ENCODE measurements around the gene CDRT4.

The CDRT4 gene

DNA sequence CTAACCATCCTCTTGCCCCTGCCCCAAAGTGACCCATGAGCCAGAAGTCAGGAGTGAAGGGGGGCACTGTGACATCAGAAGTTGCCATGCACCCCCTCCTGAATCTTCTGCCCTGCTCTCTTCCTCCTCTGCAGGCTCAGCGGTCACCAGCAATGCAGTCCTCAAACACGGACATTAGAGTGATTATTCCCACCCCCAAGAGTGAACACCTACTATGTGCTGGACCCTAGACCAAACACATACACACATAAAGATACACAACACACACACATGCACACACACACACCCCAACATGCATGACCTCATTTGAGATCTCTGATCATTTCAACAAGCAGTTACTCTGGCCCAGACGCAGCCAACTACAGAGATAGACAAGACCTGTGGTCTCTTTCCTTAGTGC is at the start of gene CDRT4:
TSS of gene CDRT4 (minus strand) at position 30 of the 400 bp plus-strand sequence. CDS start 27,383 bp downstream, outside the sequence.
- no CpG with 5 or more reads among the region's 3 CpGs for WGBS (ENCODE audit: insufficient coverage, insufficient read length)
- Histone ChIP-seq H3K4me3 (ENCODE audit: low read length) (no peak within 1 kb of the TSS), H3K9me3 (ENCODE audit: control insufficient read depth, insufficient read depth, low read length) (no peaks in the 10 kb centered on the region), H3K4me1 (ENCODE audit: control insufficient read depth, insufficient read depth, low read length) (peaks cover 2% of the 10 kb centered on the region; the same call in 1 of the 2 replicates), H3K36me3 (ENCODE audit: control insufficient read depth, insufficient read depth, low read length) (no peaks in the 10 kb centered on the region), H3K27me3 (ENCODE audit: control insufficient read depth, insufficient read depth, low read length) (no peaks in the 10 kb centered on the region), H3K27ac (ENCODE audit: low read length) (no peak within 1 kb of the TSS)
- DNase-seq (ENCODE audit: low read depth, low spot score) = no peak

DNA sequence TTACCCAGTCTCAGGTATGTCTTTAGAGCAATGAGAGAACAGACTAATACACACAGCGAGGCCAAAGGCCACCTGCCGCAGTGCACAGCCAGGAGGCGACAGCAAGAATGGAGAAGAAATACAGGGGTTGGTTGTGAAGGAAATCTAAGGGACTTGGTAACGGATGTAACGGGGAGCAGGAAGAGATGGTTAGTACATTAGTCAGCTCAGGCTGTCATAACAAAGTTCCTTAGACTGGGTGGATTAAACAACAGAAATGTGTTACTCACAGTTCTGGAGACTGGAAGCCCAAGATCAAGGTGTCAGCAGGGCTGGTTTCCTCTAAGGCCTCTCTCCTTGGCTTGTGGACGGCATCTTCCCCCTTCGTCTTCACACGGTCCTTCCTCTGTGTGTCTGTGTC is 48.7 kb upstream of the CDRT4 start:
- Histone ChIP-seq H3K36me3 (ENCODE audit: control insufficient read depth, insufficient read depth, low read length) (peaks cover 6% of the 10 kb centered on the region; the same call in 1 of the 2 replicates), H3K27me3 (ENCODE audit: control insufficient read depth, insufficient read depth, low read length) (no peaks in the 10 kb centered on the region), H3K4me3 (ENCODE audit: low read length) (no peak overlapping the region), H3K27ac (ENCODE audit: low read length) (no peak overlapping the region), H3K9me3 (ENCODE audit: control insufficient read depth, insufficient read depth, low read length) (no peaks in the 10 kb centered on the region), H3K4me1 (ENCODE audit: control insufficient read depth, insufficient read depth, low read length) (peaks cover 1% of the 10 kb centered on the region; the same call in 1 of the 2 replicates)
- no peak for DNase-seq (ENCODE audit: low read depth, low spot score)
- WGBS (ENCODE audit: insufficient coverage, insufficient read length) = no CpG with 5 or more reads among the region's 8 CpGs

DNA sequence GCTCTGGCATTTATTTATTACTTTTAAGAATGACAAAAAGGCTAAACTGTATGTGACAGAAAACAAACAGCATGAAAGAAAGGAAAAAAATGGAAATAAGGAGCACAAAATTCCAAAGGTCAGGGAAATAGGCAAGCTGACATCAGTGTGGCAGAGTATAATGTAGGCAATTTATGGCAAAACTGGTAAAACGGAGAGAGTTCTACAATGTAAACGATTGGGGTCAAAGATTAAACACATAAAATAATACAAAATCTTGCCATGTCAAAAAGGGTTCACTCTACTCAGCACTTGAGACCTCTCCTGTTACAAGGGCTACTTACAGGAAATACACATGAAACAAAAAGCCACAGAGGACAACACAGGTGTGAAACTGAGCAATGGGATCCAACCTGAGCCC is 47.0 kb upstream of the CDRT4 start:
- Histone ChIP-seq H3K4me1 (ENCODE audit: control insufficient read depth, insufficient read depth, low read length) (peaks cover 1% of the 10 kb centered on the region; the same call in 1 of the 2 replicates), H3K36me3 (ENCODE audit: control insufficient read depth, insufficient read depth, low read length) (peaks cover 6% of the 10 kb centered on the region; the same call in 1 of the 2 replicates), H3K27me3 (ENCODE audit: control insufficient read depth, insufficient read depth, low read length) (no peaks in the 10 kb centered on the region), H3K9me3 (ENCODE audit: control insufficient read depth, insufficient read depth, low read length) (no peaks in the 10 kb centered on the region), H3K27ac (ENCODE audit: low read length) (no peak overlapping the region), H3K4me3 (ENCODE audit: low read length) (no peak overlapping the region)
- no peak for DNase-seq (ENCODE audit: low read depth, low spot score)
- WGBS (ENCODE audit: insufficient coverage, insufficient read length) = no CpG with 5 or more reads among the region's 2 CpGs

DNA sequence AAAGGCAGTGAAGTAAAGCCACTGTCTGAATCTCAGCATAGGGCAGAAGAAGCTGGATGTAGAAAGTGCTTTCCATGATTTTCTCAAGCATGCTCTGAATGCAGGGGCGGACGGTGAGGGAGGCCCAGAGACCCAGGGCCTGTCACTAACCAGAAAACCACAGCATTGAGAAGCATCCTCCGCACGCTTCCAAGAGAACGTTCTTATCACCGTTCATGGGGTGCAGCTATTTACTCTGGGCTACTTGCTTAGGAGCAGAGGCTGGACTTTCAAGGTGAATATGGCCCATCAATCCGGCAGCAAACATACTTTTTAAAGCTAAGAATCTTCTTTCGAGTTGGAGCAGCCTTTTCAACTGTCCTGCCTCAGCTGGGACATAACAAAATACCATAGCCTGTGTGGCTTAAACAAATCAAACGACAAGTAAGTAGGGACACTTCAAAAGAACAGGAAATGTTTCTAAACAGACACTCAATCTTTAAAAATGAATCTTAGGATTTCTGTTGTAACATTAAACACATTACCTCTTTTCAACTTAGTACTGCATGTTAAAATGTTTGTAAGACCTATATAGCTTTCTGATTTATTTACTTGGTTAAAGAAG is 46.5 kb upstream of the CDRT4 start:
- H3K27me3 ChIP-seq (ENCODE audit: control insufficient read depth, insufficient read depth, low read length) = no peaks in the 10 kb centered on the region
- no peak for DNase-seq (ENCODE audit: low read depth, low spot score)
- no peak overlapping the region for H3K4me3 ChIP-seq (ENCODE audit: low read length)
- H3K9me3 ChIP-seq (ENCODE audit: control insufficient read depth, insufficient read depth, low read length) = no peaks in the 10 kb centered on the region
- no peak overlapping the region for H3K27ac ChIP-seq (ENCODE audit: low read length)
- H3K4me1 ChIP-seq (ENCODE audit: control insufficient read depth, insufficient read depth, low read length) = peaks cover 1% of the 10 kb centered on the region; the same call in 1 of the 2 replicates
- H3K36me3 ChIP-seq (ENCODE audit: control insufficient read depth, insufficient read depth, low read length) = peaks cover 6% of the 10 kb centered on the region; the same call in 1 of the 2 replicates
- WGBS (ENCODE audit: insufficient coverage, insufficient read length) = no CpG with 5 or more reads among the region's 9 CpGs

DNA sequence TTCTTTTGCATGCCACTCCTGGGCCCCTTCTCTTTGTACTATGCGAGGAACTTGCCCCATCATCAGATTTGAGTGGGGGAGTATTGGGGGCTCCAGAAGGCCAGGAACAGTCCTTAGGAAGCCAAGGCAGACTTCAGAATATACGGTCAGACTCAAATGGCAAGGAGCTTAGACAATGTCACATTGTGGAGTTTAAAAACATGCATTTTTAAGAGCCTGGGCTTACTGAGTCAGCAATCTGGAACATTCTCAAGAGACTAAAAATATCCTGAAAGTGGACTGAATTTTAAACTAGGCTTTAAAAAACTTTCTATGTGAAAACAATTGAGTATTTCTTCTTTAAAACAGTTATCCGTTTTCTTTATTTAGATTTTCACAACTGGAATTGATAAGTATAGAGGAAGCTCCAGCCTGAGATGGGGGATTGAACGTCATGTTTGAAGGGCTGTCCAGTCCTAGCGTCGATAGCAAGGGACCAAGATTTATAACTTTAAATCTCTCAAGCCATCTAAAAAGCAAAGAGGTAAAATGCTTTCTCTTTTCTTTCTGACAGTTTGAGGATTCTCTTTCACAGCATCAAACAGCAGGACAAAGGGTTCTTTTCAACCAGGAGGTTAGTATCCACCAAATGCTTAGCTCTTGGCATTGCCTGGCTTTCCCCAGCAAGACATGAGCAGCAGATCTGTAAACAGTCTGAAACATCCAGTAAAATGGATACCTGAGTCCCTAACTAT is 45.8 kb upstream of the CDRT4 start:
- DNase-seq (ENCODE audit: low read depth, low spot score) = no peak
- peaks cover under 1% of the 10 kb centered on the region; the same call in 1 of the 2 replicates for H3K4me1 ChIP-seq (ENCODE audit: control insufficient read depth, insufficient read depth, low read length)
- H3K36me3 ChIP-seq (ENCODE audit: control insufficient read depth, insufficient read depth, low read length) = peaks cover 3% of the 10 kb centered on the region; the same call in 1 of the 2 replicates
- no CpG with 5 or more reads among the region's 6 CpGs for WGBS (ENCODE audit: insufficient coverage, insufficient read length)
- no peaks in the 10 kb centered on the region for H3K9me3 ChIP-seq (ENCODE audit: control insufficient read depth, insufficient read depth, low read length)
- no peak overlapping the region for H3K27ac ChIP-seq (ENCODE audit: low read length)
- no peak overlapping the region for H3K4me3 ChIP-seq (ENCODE audit: low read length)
- no peaks in the 10 kb centered on the region for H3K27me3 ChIP-seq (ENCODE audit: control insufficient read depth, insufficient read depth, low read length)

DNA sequence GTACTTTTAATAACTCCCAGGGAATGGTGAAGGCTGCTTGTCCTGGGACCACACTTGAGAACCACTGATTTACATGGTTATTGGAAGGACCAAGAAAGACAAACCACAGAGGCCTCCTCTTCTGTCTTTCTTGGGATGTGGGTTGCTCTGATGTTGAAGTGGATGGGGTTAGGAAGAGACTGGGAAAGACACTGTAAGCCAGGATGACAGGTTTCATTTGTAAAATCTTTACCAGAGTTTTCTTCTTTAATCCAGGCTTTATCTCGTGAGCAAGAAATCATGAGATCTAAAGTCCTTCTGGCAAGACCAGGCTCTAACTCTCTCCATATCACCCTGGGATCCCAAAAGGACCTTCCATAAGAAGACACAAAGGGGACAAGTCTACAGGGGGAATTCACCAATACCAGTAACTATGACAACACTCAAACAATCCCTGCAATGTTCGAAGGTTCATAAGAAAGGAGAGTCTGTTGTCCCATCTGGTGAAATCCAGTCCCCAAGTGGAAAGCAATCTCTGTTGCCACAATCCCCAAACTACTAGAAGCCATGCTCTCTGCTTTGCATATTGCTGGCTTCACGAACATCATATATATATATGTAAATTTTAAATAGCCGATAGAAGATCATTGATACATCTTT is 44.8 kb upstream of the CDRT4 start:
- Histone ChIP-seq H3K27me3 (ENCODE audit: control insufficient read depth, insufficient read depth, low read length) (no peaks in the 10 kb centered on the region), H3K4me3 (ENCODE audit: low read length) (no peak overlapping the region), H3K4me1 (ENCODE audit: control insufficient read depth, insufficient read depth, low read length) (no peaks in the 10 kb centered on the region), H3K9me3 (ENCODE audit: control insufficient read depth, insufficient read depth, low read length) (no peaks in the 10 kb centered on the region), H3K27ac (ENCODE audit: low read length) (no peak overlapping the region), H3K36me3 (ENCODE audit: control insufficient read depth, insufficient read depth, low read length) (peaks cover 3% of the 10 kb centered on the region; the same call in 1 of the 2 replicates)
- no peak for DNase-seq (ENCODE audit: low read depth, low spot score)
- no CpG with 5 or more reads among the region's 4 CpGs for WGBS (ENCODE audit: insufficient coverage, insufficient read length)

DNA sequence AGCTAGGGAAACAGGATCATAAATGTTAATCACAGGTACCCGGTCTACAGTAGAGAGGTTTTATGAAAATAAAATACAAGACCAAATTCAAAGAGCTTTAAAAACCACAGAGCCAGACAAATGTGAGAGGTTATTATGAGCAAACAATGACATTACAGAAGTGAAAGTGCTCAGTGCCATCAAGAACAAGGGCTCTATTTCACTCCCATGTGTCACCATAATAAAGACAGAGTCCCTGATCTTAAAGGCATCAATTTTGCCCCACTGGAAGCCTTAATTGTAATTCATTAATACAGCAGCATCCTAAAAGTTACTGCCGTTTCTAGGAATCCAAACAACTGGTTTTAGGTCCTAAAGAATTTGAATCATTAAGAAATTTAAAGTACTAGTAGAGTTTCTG is 43.7 kb upstream of the CDRT4 start:
- DNase-seq (ENCODE audit: low read depth, low spot score) = no peak
- H3K27me3 ChIP-seq (ENCODE audit: control insufficient read depth, insufficient read depth, low read length) = no peaks in the 10 kb centered on the region
- H3K36me3 ChIP-seq (ENCODE audit: control insufficient read depth, insufficient read depth, low read length) = 0 out of 2 replicates have a peak, but pooled peaks cover 3% of the 10 kb centered on the region
- H3K27ac ChIP-seq (ENCODE audit: low read length) = no peak overlapping the region
- no peaks in the 10 kb centered on the region for H3K4me1 ChIP-seq (ENCODE audit: control insufficient read depth, insufficient read depth, low read length)
- no peak overlapping the region for H3K4me3 ChIP-seq (ENCODE audit: low read length)
- H3K9me3 ChIP-seq (ENCODE audit: control insufficient read depth, insufficient read depth, low read length) = no peaks in the 10 kb centered on the region
- WGBS (ENCODE audit: insufficient coverage, insufficient read length) = no CpG with 5 or more reads among the region's 2 CpGs

DNA sequence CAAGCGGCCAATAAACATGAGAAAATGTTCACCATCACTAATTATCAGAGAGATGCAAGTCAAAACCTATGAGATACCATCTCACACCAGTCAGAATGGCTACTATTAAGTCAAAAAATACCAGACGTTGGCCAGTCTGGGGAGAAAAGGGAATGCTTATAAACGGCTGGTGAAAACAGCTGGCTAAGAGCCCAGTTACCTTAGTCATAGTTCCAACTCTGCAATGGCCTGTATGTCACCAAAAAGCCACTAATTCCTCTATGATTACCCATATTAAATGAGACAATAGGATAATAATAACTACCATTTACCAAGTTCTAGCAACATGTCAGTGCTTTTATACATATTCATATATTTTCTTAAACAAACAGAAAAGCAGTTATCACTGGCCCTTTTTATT is 42.9 kb upstream of the CDRT4 start:
- no peak for DNase-seq (ENCODE audit: low read depth, low spot score)
- no peak overlapping the region for H3K4me3 ChIP-seq (ENCODE audit: low read length)
- H3K9me3 ChIP-seq (ENCODE audit: control insufficient read depth, insufficient read depth, low read length) = no peaks in the 10 kb centered on the region
- 0 out of 2 replicates have a peak, but pooled peaks cover 3% of the 10 kb centered on the region for H3K36me3 ChIP-seq (ENCODE audit: control insufficient read depth, insufficient read depth, low read length)
- no peaks in the 10 kb centered on the region for H3K27me3 ChIP-seq (ENCODE audit: control insufficient read depth, insufficient read depth, low read length)
- H3K4me1 ChIP-seq (ENCODE audit: control insufficient read depth, insufficient read depth, low read length) = no peaks in the 10 kb centered on the region
- WGBS (ENCODE audit: insufficient coverage, insufficient read length) = no CpG with 5 or more reads among the region's 3 CpGs
- no peak overlapping the region for H3K27ac ChIP-seq (ENCODE audit: low read length)

DNA sequence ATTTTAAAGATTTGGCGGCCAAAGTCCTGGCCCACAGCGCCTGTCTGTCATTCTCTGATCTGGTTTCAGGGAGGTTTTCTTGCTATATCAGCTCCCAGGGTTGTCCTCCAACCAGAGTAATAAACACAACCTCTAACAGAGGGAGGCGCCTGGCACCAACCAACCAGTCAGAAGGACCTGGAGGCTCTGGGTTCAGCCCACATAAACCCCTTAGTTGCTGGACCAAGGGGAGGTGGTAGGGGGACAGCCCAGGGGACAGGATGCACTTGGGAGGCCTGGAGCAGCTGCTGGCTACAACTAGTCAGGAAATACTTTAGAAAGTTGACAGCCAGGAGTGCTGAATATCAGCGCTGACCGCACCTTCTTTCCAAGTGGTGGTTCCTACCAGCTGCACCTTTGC is 41.7 kb upstream of the CDRT4 start:
- WGBS (ENCODE audit: insufficient coverage, insufficient read length) = no CpG with 5 or more reads among the region's 5 CpGs
- Histone ChIP-seq H3K4me1 (ENCODE audit: control insufficient read depth, insufficient read depth, low read length) (no peaks in the 10 kb centered on the region), H3K27me3 (ENCODE audit: control insufficient read depth, insufficient read depth, low read length) (no peaks in the 10 kb centered on the region), H3K9me3 (ENCODE audit: control insufficient read depth, insufficient read depth, low read length) (no peaks in the 10 kb centered on the region), H3K36me3 (ENCODE audit: control insufficient read depth, insufficient read depth, low read length) (0 out of 2 replicates have a peak, but pooled peaks cover 3% of the 10 kb centered on the region), H3K4me3 (ENCODE audit: low read length) (no peak overlapping the region), H3K27ac (ENCODE audit: low read length) (no peak overlapping the region)
- DNase-seq (ENCODE audit: low read depth, low spot score) = no peak

DNA sequence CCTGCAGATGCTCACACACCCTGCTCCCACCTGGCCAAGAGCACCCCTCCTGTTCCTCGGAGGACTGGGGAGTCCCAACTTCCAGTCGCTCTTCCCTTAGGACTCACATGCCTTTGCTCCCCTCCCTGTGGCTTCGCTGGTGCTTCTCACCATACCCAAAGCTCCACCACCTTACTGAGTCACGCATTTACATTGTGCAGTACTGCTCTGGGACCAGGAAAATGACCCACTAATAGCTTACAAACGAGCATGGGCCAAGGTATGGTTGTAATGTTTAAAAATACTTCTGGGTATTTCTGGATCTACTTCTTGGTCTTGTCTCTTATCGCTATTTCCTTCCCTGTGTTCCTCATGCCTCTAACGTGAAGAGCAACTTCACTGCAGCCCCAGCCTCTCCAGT is 41.0 kb upstream of the CDRT4 start:
- Histone ChIP-seq H3K36me3 (ENCODE audit: control insufficient read depth, insufficient read depth, low read length) (0 out of 2 replicates have a peak, but pooled peaks cover 3% of the 10 kb centered on the region), H3K27ac (ENCODE audit: low read length) (no peak overlapping the region), H3K4me3 (ENCODE audit: low read length) (no peak overlapping the region), H3K27me3 (ENCODE audit: control insufficient read depth, insufficient read depth, low read length) (no peaks in the 10 kb centered on the region), H3K4me1 (ENCODE audit: control insufficient read depth, insufficient read depth, low read length) (no peaks in the 10 kb centered on the region), H3K9me3 (ENCODE audit: control insufficient read depth, insufficient read depth, low read length) (no peaks in the 10 kb centered on the region)
- DNase-seq (ENCODE audit: low read depth, low spot score) = no peak
- WGBS (ENCODE audit: insufficient coverage, insufficient read length) = no CpG with 5 or more reads among the region's 7 CpGs
